GM12878 (cell line): ENCODE results near the gene DUXB. TPM values are rescaled to one million over a fixed set of nuclear protein-coding genes. Genes with fewer than 3 reads are reported as not detected.

Source experiments
- ATAC-seq: fragments of 200-7000 bp; cut with Tn5 transposase; 3 replicates; pipeline ENCODE4 v1.9.1; 2020; ENCODE audit warnings: mild to moderate bottlenecking, moderate library complexity
- BruUV-seq: library from RNA; stranded (reverse); fragments of 400-500 nt; replicated peaks from 2 replicates; lab custom pipeline; 2021; lab: Mats Ljungman, UMichigan
- CTCF ChIA-PET: fragments of 300-600 bp; sonication (Branson Sonifier 250); formaldehyde crosslinking; extraction: SDS; loops from one replicate; lab custom pipeline; 2021; ENCODE audit warnings: inconsistent platforms; lab: Yijun Ruan, JAX
- POLR2A ChIA-PET: fragments of 350-600 bp; formaldehyde crosslinking; extraction: SDS; loops from one replicate; lab custom pipeline; 2021; ENCODE audit warnings: inconsistent platforms; lab: Charles Lee
- RAD21 ChIA-PET: fragments of 300-600 bp; sonication (Branson Sonifier 250); formaldehyde crosslinking; loops from one replicate; lab custom pipeline; 2023; ENCODE audit warnings: antibody characterized with exemption; ENCODE audit not compliant: unreplicated experiment; lab: Charles Lee
- SMC1A ChIA-PET: fragments of 300-600 bp; sonication (Branson Sonifier 250); formaldehyde crosslinking; loops from one replicate; lab custom pipeline; 2023; ENCODE audit not compliant: unreplicated experiment, uncharacterized antibody; lab: Charles Lee
- DNase-seq: peaks from one replicate; pipeline ENCODE4 v3.0.0-alpha.2; 2011; ENCODE audit warnings: low read depth, low spot score
- FAIRE-seq: peaks from 3 replicates; lab custom pipeline; 2011; peaks lifted over from hg19 to GRCh38; lab: Jason Lieb, UNC
- H2AFZ ChIP-seq: 2 replicates; pipeline ENCODE4 v1.6.0; 2011; ENCODE audit warnings: low read depth, low read length, control low read depth; ENCODE audit not compliant: control insufficient read depth
- H3K27ac ChIP-seq: 2 replicates; pipeline ENCODE4 v1.5.1; 2011; ENCODE audit warnings: control low read depth; ENCODE audit not compliant: control insufficient read depth, insufficient read depth
- H3K27me3 ChIP-seq, 2 experiments: replicated peaks in 1 of 2; 2 replicates each; pipeline versions ENCODE4 v1.6.0 to v1.6.1; 2011; ENCODE audit warnings: low read length in 1 of 2; ENCODE audit not compliant: control insufficient read depth in 2 of 2, insufficient read depth in 2 of 2
- H3K36me3 ChIP-seq, 2 experiments: 2 replicates each; pipeline ENCODE4 v1.5.1; 2011; ENCODE audit warnings: low read length in 1 of 2; ENCODE audit not compliant: control insufficient read depth in 2 of 2, insufficient read depth in 2 of 2
- H3K4me1 ChIP-seq: 2 replicates; pipeline ENCODE4 v1.6.1; 2011; ENCODE audit warnings: mild to moderate bottlenecking, low read length, moderate library complexity, mixed read lengths; ENCODE audit not compliant: control insufficient read depth, insufficient read depth
- H3K4me2 ChIP-seq: 2 replicates; pipeline ENCODE4 v1.6.0; 2011; ENCODE audit warnings: control low read depth; ENCODE audit not compliant: control insufficient read depth, insufficient read depth
- H3K4me3 ChIP-seq: fragments of 200-600 bp; sonication (generic); 2 replicates; pipeline ENCODE4 v1.5.1; 2016
- H3K79me2 ChIP-seq: 2 replicates; pipeline ENCODE4 v1.6.0; 2011; ENCODE audit warnings: low read length; ENCODE audit not compliant: control insufficient read depth, insufficient read depth
- H3K9ac ChIP-seq: 2 replicates; pipeline ENCODE4 v1.8.0; 2011; ENCODE audit warnings: low read length, control low read depth, mixed read lengths; ENCODE audit not compliant: control insufficient read depth, insufficient read depth
- H3K9me3 ChIP-seq: replicated peaks from 3 replicates; pipeline ENCODE4 v1.5.1; 2011; ENCODE audit warnings: mild to moderate bottlenecking, low read length; ENCODE audit not compliant: control insufficient read depth, insufficient read depth
- H4K20me1 ChIP-seq: 2 replicates; pipeline ENCODE4 v1.6.0; 2011; ENCODE audit not compliant: control insufficient read depth, insufficient read depth
- CTCF ChIP-seq, 3 experiments: IDR thresholded peaks in 2 of 3; conservative IDR thresholded peaks in 1 of 3; 2 replicates each; pipeline ENCODE4 v1.5.1; 2011; ENCODE audit warnings: low read depth in 3 of 3, low read length in 3 of 3, mild to moderate bottlenecking in 3 of 3, control low read depth in 2 of 3, moderate library complexity in 2 of 3, inconsistent platforms in 1 of 3, mixed read lengths in 1 of 3; ENCODE audit not compliant: control insufficient read depth in 2 of 3, insufficient read depth in 1 of 3; ENCODE audit errors: extremely low read depth in 1 of 3
- DPF2 ChIP-seq: fragments of 450-650 bp; IDR thresholded peaks from 2 replicates; pipeline ENCODE4 v1.6.1; 2017; ENCODE audit warnings: mild to moderate bottlenecking
- NR2C2 ChIP-seq: IDR thresholded peaks from 2 replicates; pipeline ENCODE4 v1.6.1; 2011; ENCODE audit warnings: borderline replicate concordance, low read depth; ENCODE audit not compliant: control insufficient read depth, insufficient read length
- RAD51 ChIP-seq: fragments of 450-650 bp; IDR thresholded peaks from 2 replicates; pipeline ENCODE4 v1.6.1; 2016; ENCODE audit warnings: moderate library complexity, mild to moderate bottlenecking, inconsistent platforms
- SUZ12 ChIP-seq: fragments of 200-600 bp; sonication (generic); IDR thresholded peaks from one replicate; pipeline ENCODE4 v1.6.1; 2018; ENCODE audit warnings: antibody characterized with exemption, mild to moderate bottlenecking; ENCODE audit not compliant: unreplicated experiment
- YY1 ChIP-seq: IDR thresholded peaks from 2 replicates; pipeline ENCODE4 v1.6.1; 2011; ENCODE audit warnings: low read depth, mild to moderate bottlenecking, low read length
- ZNF217 ChIP-seq: fragments of 450-650 bp; IDR thresholded peaks from 2 replicates; pipeline ENCODE4 v1.6.1; 2017; ENCODE audit warnings: antibody characterized with exemption, mild to moderate bottlenecking
- ZNF592 ChIP-seq: fragments of 450-650 bp; IDR thresholded peaks from 2 replicates; pipeline ENCODE4 v1.6.1; 2017; ENCODE audit warnings: mild to moderate bottlenecking, moderate library complexity
- in situ Hi-C: fragments of 300-500 bp; cut with MboI; formaldehyde crosslinking; loops from 9 replicates; pipeline ENCODE4 v1.14.3; 2018; ENCODE audit warnings: mixed read lengths
- intact Hi-C: fragments of 100-400 bp; cut with micrococcal nuclease; formaldehyde crosslinking; loops from one replicate; pipeline ENCODE4 v1.14.2; 2022; ENCODE audit not compliant: unreplicated experiment
- polyA plus RNA-seq, 11 experiments: library from polyadenylated mRNA; depleted of rRNA in 4 of 11; unstranded in 6 of 11; stranded (reverse) in 5 of 11; fragments of >200 nt; fragmentation: Nextera tagmentation in 4 of 11; fragmentation: Illumina TruSeq in 1 of 11; extraction: Ambion mirVana in 4 of 11; extraction: Trizol in 1 of 11; gene quantifications; 1 replicate in 1 of 11; 2 replicates in 10 of 11; pipeline versions ENCODE4 v1.2.1 to v1.2.3, GENCODE V29; 2011 to 2016; ENCODE audit warnings: inconsistent platforms in 2 of 11, missing spikeins in 2 of 11, low read depth in 1 of 11
- total RNA-seq, 4 experiments: library from RNA; depleted of rRNA in 3 of 4; stranded (reverse); fragments of >200 nt in 3 of 4; fragmentation: Illumina TruSeq in 1 of 4; extraction: Trizol in 1 of 4; gene quantifications; 2 replicates each; pipeline versions ENCODE4 v1.2.1 to v1.2.3, GENCODE V29; 2013 to 2021
- TF ChIP-seq, protein P1 (sequence below): fragments of 450-650 bp; IDR thresholded peaks from 2 replicates; pipeline ENCODE4 v1.6.1; 2017; ENCODE audit warnings: mild to moderate bottlenecking

DUXB gene
- total and polyA plus RNA-seq, 10 of the 15 experiments (the other 5 are each of a cell fraction or from before 2014, with no cell fraction given), result 0.05 TPM; not detected in 9

DNA sequence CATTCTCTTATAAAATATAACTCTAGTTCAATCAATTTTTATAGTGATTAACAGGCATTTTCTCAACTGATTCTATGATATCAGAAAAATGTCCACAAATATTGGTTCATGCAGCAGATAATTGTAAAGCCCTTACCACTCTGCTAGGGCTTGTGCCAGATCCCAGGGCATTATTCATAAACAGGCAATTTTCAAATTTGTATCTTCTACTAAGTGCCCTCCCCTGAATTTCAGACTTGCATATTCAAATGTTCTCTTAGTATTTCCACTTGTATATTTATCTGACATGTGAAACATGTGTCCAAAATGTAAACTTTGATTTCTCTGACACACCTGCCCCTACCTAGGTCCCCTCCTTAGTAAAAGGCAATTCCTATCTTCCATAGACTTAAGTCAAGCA lies 33.8 kb downstream of the DUXB start:
- ATAC-seq (no peak), DNase-seq (no peak), FAIRE-seq (no peak)
- Histone ChIP-seq H3K4me3 (no peak overlapping the region), H3K27me3 (no peaks in the 10 kb centered on the region), H3K9me3 (no peaks in the 10 kb centered on the region; the same call in 2 of the 3 replicates), H4K20me1 (no peaks in the 10 kb centered on the region), H2AFZ (no peak overlapping the region), H3K4me1 (no peaks in the 10 kb centered on the region), H3K79me2 (no peaks in the 10 kb centered on the region), H3K9ac (no peak overlapping the region), H3K36me3 (no peaks in the 10 kb centered on the region), H3K4me2 (no peak overlapping the region), H3K27ac (no peak overlapping the region)
- POLR2A ChIA-PET, result no interaction called here
- BruUV-seq, result no TSS peak
- RAD21 ChIA-PET, result no interaction called here
- CTCF ChIA-PET, result no interaction called here
- TF ChIP-seq, protein P1, sequence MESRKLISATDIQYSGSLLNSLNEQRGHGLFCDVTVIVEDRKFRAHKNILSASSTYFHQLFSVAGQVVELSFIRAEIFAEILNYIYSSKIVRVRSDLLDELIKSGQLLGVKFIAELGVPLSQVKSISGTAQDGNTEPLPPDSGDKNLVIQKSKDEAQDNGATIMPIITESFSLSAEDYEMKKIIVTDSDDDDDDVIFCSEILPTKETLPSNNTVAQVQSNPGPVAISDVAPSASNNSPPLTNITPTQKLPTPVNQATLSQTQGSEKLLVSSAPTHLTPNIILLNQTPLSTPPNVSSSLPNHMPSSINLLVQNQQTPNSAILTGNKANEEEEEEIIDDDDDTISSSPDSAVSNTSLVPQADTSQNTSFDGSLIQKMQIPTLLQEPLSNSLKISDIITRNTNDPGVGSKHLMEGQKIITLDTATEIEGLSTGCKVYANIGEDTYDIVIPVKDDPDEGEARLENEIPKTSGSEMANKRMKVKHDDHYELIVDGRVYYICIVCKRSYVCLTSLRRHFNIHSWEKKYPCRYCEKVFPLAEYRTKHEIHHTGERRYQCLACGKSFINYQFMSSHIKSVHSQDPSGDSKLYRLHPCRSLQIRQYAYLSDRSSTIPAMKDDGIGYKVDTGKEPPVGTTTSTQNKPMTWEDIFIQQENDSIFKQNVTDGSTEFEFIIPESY, result no peak
- TF ChIP-seq DPF2 (no peak), NR2C2 (no peak), ZNF592 (no peak), YY1 (no peak), ZNF217 (no peak), CTCF (IDR thresholded peaks at IDR 0.05 in 2 of 3, conservative IDR thresholded peaks at IDR 0.05 in 1 of 3; ENCODE audit: control insufficient read depth in 2 of 3, extremely low read depth in 1 of 3, insufficient read depth in 1 of 3, low read depth in 3 of 3, low read length in 3 of 3) (no peak), RAD51 (no peak), SUZ12 (no peak)
- intact Hi-C loops (no loop called here), in situ Hi-C loops (no loop called here)
- SMC1A ChIA-PET, result interaction anchor here (2.2 kb wide), 1 partner anchor 11 kb away, joined by 4 read pairs; no protein-coding TSS in a partner anchor
